ENCODE results near the gene JAG2.

The JAG2 gene

DNA sequence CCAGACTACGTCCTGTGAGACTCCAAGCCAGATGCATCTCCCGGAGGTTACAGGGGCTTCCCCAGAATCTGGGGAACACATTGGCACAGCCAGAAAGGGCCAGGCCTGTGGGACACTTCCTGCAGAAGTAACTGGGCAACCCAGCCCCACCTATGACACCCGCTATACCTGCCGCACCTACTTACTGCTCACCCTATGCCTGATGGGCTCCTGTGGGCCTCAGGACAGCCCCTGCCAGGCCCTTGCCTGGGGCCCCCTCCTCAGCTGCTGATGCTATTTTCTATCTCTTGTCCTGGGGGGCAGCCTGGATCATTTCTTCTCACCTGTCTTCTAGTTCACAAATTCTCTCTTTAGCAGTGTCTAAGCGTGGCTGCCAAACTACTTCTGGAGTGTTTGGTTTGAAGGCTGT is 28.7 kb downstream of the JAG2 start:
- DNase-seq (ENCODE audit: low spot score) = no peak

DNA sequence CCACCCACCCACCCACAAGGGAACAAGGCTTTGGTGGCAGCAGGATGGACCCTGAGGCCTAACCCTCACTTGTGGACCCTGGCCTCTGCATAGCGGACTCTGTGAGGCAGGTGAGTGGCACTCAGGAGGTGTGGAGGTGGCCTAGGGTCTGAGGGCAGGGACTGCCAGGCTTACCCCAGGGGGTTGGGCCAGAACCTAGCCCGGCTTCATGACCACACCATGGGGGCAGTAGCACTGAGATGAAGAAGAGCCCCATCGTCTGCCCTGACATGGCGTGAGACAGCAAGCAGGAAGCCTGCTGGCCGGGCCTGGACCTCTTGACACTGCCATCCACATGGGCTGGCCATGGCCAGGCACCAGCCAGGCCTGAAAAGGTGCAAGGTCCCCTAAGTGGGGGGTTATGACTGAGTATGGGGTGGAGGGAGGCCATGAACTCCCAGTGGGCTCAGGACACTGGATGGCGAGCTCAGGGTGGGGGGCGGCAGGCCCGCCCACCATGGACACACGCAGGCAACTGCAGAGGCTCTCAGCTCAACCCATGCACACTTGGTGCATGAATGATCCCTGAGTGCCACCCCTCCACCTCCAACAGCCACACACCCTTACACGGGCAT is 29.3 kb downstream of the JAG2 start:
- no peak for DNase-seq (ENCODE audit: low spot score)

DNA sequence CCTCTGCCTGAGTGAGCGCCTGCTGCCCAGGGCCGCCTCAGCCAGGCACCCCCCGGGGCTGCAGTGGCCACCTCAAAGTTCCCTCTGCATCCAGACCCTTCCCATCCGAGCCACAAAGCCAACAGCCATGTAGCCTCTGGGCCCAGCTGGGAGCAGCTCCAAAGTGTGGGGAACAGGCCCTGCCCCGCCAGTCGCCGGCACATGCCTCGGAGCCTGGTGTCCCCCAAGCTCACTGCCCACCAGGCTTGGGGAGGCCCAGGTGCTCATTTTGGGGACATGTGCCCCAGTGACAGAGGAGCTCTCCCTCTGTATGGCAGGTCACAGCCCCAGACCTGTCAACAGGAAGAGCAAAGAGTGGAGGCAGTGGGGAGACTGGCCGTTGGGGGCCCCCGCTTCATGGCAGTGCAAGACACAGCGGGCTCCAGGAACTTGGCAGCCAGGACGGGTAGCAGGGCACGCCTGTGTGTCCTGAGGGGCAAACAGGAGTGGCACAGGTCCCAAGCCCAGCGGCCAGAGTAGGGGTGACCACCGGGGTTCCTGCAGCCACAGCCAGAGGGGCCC is 29.9 kb downstream of the JAG2 start:
- DNase-seq (ENCODE audit: low spot score) = no peak

DNA sequence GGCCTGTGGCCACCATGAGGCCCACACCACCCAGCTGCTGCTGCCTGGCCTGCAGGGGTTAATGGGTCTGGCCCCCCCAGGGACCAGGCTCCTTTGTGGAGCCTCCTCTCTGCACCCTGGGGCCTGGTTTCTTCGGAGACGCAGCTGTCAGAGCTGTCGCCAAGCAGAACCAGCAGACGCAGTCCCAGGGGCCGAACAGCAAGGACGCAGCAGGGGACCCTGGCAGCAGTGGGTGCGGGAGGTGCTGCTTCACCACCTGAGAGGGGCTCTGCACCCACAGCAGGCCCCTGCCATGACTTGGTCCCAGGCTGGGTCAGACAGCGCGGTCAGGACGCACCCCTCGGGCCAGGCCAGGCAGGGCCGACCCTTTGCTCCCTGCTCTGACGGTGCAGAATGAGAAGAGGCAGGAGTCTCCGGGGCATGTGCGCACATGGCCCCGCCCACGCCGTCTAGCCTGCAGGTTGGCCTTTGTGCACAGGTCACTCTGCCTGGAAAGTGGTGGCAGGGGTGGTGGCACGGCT is 30.5 kb downstream of the JAG2 start:
- no peak for DNase-seq (ENCODE audit: low spot score)

DNA sequence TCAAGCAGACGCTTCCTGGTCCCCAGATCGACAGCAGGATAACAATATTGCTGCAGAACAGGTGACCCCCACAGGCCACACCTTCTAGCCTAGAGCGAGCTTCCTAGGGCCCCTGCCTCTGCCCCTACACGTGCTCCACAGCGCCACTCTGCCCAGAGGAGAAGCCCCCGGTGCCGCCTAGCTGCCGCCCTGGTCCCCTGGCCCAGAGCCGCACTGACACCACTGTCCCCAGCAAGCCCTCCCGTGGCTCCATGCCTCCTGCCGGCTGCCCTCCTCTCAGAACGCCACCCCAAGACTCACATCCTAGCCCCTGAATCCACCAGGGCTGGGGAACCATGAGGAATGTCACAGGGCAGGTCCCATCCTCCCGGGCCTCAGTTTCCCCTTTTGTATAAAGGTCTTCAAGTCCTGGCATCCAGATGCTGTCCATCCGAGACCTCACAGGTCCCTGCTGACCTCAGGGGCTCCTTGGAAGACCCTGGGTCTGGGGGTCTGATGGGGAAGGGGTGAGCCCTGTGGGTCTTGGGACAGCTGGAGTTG is 31.0 kb downstream of the JAG2 start:
- no peak for DNase-seq (ENCODE audit: low spot score)

DNA sequence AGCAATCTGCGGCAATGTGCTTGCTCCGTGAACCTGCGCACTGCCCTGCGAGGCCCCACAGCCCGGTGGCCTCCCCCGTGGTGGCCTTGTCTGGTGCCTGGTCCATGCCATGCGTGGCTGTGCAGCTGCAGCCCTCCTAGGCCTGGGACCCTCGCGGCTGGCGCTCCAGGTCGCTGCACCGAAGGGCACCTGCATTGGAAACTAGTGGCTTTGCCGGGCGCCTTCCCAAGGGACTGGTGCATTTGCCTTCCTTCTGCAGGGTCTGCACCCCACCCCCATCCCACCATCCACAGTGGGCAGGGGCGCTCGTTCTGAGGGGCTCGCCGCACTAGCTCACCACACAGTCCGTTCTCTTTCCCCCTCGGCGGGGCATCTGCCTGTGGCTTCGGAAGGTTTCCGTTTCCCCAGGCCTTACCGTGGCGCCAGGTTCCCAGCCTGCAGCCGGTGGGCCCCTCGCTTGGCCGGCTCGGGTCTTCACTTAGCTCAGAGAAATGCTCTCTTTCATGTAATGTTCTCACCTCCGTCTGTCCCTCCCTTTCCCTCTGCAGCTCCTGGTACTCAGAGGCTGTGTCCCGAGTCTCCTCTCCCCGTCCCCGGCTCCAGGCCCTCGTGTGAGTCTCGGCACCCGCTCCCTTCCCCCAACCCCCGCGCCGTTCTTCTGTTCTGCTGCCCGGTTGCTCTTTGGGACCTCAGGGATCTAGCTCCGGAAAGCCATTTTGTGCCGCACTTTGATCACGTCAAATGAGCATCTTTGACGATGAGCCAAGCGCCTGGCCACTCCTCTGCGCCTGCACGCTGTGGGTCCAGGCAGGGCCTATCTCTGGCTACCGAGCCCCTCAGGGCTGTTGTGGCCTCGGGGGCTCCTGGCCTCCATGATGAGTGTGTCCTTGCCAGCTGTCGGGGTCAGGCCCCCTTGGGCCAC is 31.9 kb downstream of the JAG2 start:
- DNase-seq (ENCODE audit: low spot score) = no peak

DNA sequence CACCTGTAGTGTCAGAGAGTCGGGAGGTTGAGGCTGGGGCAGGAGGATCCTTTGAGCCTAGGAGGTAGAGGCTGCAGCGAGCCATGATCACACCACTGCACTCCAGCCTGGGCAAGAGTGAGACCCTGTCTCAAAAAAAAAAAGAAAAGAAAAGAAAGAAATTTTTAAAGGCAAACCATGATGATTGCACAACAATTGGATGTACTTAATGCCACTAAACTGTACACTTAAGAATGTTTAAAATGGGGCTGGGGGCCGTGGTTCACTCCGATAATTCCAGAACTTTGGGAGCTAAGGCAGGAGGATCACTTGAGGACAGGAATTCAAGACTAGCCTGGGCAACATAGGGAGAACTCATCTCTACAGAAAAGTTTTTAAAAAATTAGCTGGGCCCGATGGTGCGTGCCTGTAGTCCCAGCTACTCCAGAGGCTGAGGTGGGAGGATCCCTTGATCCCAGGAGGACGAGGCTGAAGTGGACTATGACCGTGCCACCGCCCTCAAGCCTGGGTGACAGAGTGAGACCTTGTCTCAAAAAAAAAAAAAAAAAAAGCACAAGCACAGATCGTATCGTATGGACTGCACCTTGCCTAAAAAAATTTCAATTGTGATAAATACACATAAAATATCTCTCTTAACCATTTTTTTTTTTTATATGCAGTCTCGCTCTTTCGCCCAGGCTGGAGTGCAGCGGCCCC is 32.7 kb downstream of the JAG2 start:
- DNase-seq (ENCODE audit: low spot score) = no peak

DNA sequence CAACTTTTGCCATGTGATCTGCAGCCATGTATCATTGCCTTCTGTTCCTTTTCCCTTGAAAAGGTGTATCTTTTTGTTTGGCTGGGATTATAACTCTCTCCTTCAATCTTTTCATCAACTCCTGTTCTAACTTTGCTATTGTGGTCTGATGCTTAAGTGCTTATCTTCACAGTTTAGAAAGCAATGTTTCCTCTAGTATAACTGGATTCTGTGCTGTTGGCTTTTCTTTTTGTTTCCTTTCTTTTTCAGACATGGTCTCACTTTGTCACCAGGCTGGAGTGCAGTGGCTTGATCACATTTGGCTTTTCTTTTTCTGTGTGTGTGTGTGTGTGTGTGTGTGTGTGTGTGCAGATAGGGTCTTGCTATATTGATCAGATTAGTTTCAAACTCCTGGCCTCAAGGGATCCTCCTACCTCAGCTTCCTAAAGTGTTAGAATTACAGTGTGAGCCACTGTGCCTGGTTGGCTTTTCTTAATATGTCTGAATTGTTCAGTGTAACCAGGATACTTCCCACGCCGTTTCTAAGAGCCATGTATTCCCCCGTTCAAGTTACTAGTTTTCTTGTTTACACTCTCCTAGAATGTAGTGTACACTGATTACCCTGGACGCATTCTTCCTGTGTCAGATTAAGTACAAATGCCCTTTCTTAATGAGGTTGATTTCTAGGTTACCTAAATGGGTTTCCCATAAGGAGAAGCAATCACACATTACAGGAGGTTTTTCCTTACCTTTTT is 35.5 kb downstream of the JAG2 start:
- no peak for DNase-seq (ENCODE audit: low spot score)

DNA sequence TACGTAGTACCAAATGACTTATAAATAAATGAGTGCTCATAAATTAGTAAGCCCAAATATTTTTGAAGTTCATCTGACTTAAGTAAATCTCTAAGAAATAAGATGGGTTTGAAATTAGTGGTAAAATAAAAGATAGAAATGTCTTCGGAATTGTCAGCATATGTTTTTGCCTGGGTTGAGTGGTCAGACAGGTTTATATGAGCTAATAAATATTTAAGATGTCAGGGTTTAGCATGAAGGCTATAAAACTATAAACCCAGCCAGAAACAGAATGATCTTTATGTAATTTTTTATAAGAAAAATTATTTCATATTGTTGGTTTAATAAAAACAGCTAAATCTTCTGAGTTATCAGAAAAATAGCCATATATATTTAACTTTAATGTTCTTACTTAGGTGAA is 37.3 kb downstream of the JAG2 start:
- no peak for DNase-seq (ENCODE audit: low spot score)

DNA sequence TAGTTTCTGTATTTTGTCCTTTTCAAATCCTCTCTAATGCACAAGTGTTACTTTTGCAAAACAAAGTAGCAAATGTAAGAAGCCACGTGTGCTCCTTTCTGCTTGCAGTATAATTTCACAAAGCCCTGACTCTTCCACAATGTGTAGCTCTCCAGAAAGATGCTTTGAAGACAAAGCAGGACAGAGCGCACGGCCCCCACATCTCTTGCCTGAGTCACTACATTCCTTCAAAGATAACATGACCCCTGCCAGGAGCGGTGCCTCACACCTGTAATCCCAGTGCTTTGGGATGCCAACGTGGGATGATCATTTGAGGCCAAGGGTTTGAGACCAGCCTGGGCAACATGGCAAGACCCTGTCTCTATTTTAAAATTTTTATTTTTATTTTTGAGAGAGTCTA is 40.5 kb downstream of the JAG2 start:
- no peak for DNase-seq (ENCODE audit: low spot score)

DNA sequence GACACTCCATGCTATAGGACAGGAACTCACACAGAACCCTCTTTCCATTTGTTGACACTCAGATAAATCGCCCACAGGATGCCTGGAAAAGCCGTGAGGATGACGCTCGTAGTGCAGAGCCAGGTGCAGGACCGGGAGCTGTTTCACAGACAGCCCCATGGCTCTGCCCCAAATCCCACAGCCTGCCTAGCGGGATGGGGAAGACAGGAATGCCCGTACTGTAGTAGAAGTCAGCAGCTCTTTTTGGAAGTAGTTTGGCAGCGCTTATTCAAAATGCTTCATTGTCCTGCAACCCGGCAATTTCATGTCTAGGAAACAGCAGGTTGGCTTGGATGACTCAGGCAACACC is 41.6 kb downstream of the JAG2 start:
- DNase-seq (ENCODE audit: low spot score) = no peak

DNA sequence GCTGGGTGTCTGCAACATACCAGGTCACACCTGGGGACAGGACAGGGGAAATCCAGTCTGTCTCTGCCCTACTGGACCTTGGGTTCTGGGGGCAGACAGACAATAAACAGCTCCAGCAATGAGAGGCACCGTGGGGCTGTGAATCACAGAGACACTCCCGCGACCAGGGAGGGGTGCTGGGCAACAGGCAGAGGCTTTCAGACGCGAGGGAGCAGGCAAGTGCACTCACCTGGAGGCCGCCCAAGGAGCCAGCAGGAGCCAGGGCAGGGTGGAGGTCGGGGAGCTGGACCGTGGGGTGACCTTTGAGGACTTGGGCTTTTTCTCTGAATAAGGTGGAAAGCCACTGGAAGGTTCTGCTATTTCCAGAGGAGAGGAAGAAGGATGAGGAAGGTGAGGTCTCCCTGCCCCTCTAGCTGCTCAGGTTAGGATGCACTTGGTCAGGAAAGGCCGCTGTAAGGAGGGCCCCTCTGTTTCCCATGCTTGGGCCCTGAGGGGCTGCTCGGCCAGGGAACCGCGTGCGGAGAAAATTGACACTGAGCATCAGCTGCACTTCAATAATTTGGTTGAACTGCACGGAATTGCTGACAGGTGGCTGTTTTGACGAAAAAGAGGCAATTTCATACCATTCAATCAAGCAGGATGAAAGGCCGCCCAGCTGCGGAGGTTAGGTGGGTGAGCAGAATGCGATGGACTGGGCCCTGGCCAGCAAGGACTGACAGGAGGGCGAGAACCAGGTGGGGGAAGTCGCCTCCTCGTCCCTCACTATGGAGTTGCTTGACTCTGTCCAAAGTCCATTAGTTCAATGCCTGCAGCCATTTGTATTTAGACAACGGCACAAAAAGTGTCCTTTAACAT is 42.2 kb downstream of the JAG2 start:
- no peak for DNase-seq (ENCODE audit: low spot score)

DNA sequence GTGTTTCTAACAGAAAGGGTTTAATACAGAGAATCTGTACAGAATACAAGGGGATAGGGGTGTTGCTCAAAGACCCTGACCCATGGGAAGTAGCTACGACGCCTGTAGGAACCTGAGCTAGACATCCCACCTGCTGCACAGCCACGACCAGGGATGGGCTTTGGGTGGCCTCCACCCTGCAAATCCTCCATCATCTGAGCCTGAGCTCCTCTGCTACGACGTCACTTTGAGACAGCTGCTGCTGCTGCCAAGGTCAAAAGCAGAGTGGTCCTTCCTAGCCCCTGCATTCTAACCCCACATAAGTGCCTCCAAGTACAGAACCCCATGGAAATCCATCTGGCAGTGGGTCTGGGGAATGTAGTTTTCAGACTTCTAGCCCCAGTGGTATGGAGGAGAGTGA is 43.8 kb downstream of the JAG2 start:
- no peak for DNase-seq (ENCODE audit: low spot score)

DNA sequence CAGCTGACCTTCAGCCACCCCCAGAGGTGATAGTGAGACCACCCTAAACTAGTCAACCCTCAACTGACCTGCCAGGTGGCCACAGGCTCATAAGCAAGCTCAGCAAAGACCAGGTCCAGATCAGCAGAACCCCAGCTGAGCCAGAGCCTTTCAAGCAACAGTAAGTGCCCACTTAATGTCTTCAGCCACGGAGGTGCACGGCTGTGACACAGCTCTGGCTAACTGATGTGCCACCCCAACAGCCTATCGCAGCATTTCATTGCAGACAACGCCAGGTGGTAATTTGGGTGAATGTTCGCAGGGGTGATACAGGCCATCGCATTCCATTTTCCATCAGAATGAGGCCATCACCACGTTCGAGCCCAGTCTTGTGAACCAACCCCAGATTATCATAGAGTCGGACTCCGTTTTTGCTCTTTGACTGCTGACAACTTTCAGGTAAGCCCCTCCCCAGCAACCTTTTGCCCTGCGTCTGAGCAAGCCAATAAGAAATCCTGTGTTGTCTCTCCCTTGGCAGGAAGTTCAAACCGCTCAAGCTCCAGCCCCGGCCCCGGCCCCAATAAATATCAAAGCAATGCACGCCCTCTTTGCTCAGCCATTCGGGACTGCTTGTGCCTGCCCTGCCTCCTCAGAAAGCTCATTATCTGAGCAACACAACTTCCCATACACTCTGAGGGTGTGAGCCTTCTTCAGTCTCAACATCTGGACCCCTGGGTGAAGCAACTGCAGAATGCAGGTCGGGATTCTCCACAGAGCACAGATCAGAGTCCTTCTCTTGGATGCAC is 44.4 kb downstream of the JAG2 start:
- DNase-seq (ENCODE audit: low spot score) = no peak

DNA sequence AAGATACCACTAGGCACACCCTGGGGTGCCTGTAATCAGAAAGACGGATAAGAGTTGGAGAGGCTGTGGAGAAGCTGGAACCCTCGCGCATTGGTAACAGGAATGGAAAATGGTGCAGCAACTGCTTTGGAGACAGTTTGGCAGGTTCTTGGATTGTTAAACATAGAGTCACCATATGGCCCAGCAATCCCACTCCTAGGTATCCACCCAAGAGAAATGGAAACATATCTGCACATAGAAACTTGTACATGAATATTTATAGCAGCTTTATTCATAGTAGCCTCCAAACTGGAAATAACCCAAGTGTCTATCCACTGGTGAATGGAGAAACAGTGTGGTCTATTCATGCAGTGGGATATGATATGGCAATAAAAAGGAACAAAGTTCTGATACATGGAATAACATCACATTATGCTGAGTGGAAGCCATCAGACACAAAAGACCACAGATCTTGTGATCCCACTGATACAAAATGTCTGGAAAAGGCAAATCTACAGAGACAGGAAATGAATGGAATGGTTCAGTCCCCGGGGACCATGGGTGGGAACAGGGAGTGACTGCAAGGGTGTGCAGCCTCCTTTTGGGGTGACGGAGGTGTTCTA is 45.4 kb downstream of the JAG2 start:
- no peak for DNase-seq (ENCODE audit: low spot score)

DNA sequence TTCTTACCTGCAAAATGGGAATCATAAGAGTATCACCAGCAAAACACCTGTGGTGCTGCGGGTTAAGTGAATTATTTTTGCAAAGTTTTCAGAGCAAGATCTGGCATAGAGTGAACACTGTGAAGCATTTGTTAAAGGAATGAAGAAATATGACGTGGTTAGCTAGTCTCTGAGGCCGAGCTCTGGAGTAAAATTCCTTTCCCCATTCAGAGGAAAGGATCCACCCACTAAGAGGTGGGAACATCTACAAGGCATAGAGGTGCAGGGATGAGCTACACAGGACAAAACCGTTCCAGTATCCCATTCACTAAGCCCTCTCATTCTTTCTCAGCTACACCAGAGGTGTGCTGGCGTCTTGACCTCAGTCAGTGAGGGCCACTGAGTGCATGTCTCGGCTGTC is 48.5 kb downstream of the JAG2 start:
- no peak for DNase-seq (ENCODE audit: low spot score)

DNA sequence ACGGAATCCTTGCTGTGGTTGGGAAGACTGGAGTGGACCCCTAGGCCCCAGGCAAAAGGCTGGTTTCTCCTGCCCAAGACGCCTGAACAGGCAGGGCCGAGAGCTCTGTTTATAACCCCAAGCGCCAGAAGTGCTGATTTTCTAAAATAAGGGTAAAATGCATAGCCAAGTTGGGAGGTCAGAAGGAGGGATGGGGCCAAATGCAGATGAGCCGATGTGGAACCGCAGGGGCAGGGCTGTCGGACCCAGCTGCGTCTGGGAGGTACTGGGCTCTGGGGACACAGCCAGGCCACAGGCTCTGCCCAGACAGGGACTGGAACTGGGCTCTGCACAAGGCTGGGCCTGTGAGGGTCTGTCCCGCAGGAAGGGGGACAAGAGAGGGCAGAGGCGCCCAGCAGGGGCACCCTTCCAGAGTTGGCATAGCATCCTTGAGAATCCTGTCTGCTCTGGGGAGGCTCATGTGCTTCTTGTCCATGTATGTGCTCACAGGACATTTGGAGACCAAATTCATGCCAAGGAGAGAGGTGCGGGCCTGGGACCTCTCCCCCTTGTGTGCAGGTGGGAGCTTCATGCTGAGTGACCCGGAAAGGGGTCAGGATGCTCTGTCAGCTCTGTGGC is 49.1 kb downstream of the JAG2 start:
- DNase-seq (ENCODE audit: low spot score) = no peak

DNA sequence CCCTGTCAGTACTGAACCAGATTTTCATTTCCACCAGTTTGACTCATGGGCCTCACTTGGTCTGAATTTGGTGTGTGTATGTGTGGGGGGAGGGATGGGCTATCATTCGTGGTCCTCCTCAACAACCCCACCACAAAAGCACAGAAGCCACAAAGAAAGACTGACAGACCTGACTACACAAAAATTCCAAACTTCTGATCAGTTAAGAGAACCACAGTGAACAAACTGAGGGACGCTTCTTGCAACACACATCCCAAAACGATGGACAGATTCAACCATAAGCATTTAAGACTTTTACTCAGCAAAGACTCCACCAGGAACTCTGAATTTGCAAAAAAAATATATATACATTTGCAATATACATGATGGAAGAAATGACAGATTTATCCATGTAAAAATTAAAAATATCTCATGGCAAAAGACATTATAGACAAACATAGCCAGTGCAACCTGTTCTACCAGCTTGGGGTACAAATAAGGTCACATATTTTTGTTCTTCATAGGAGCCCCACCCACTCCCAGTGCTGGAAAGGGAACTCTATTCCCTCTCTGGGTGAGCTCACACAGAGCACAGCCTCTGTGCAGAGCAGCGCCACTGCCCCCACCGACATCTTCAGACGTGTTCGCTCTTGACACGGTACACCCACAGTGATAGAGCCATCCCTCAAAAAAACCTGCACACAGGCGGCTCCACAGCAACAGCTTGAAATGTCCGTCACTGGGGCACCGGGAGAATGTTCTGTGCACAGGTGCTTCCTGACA is 49.7 kb downstream of the JAG2 start:
- no peak for DNase-seq (ENCODE audit: low spot score)

All from kidney tubule cell (primary cell).